GM19328 (cell line): ENCODE data around the gene ZDHHC5.

ENCODE experiments used
- ATAC-seq: cut with Tn5 transposase; IDR thresholded peaks from one replicate; pipeline ENCODE4 v1.9.1; 2021; ENCODE audit warnings: mild to moderate bottlenecking, moderate library complexity; ENCODE audit not compliant: unreplicated experiment

Gene ZDHHC5

DNA sequence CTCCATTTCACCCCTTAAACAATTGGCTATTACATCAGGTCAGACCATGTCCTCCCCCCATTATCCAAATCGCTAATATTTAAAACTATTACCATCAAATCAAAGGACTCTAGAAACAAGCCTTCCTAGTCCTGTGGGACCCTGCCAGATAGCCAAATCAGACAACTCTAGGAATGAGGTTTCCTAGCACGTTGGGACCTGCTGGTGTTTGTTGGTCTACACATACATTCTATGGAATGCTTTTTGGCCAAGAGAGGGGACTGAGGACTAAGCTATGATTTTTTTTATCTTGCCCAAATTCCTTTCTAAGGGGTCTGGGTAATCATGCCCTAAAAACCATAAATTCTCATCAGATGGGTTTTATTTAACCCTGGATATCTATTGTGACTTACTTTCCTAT, 59.3 kb downstream of the ZDHHC5 start:
- no peak for ATAC-seq

DNA sequence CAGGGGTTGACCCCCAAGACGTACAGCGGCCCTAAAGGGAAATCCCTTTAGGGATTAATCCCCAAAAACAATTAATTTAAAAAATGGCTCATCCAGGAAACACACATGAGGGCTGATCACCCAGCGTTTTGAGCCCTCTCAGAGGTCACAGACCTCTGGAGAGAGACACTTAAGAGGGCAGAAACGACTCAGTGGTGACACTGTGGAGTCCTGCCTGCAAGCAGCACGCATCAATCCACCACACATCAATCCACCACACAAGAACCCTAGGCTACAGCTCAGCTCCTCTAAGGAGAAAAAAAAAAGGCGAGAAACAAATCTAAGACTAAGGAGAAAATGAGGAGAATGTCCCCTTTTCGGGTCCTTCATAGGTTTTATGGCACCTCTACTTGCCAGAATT, 60.9 kb downstream of the ZDHHC5 start:
- no peak for ATAC-seq

DNA sequence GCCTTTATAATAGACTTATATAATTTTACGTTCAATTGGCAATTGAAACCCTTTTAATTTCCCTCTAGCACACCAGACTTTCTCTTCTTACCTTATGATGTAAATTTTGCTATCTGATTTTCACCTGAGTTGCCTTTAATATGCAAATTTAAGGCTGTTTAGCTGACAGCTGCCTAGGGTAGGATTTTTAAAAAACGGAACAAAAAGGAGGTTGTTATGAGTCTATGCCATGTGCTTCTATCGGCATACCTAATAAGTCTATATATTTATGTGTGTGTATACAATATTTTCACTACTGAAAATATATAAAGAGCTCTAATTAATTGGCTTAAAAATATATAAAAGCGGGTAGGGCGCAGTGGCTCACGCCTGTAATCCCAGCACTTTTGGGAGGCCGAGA, 61.6 kb downstream of the ZDHHC5 start:
- ATAC-seq, result peak; percentile 50

DNA sequence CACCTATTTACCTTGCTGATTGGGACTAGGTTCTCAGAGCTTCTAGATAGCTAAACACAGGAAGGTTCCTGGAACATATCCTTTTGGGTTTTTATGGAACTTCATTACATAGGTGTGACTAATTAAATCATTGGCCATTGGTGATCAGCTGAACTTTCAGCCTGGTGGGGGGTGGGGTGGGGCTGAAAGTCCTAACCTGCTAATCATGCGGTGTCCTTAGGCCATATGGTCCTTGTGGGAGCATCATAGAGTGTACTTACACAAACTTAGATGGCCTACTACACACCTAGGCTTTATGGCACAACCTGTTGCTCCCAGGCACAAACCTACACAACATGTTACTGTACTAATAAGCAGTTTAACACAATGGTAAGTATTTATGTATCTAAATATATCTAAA, 64.7 kb downstream of the ZDHHC5 start:
- no peak for ATAC-seq

DNA sequence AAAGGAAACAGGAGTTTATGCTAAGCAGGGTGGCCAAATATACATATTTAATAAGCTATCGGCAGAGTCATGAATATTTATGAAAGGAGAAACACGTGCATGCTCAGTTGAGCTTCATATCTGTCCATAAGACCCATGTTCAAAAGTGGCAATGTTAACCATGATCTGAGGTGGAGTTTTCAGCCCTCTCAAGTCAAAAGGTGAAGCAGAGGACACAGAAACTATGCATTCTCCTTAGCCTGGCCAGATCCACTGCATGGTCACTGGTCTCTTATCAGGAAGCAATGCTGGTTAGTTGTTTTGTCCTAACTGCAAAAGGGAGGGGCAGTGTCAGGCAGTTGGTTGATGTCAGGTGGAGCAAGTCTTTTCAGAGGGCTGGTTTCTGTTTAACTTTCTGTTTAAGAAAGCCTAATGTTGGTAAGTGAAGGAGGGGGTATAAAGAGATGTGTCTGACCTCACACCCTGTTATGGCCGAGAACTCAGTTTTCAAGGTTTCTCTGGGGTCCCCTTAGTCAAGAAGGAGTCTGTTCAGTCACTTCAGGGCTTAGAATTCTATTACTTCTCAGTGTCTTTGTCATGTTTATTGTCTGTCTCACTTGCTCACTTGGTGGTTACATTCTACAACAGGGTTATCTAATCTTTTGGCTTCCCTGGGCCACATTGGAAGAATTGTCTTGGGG, 67.8 kb downstream of the ZDHHC5 start:
- ATAC-seq, result no peak

DNA sequence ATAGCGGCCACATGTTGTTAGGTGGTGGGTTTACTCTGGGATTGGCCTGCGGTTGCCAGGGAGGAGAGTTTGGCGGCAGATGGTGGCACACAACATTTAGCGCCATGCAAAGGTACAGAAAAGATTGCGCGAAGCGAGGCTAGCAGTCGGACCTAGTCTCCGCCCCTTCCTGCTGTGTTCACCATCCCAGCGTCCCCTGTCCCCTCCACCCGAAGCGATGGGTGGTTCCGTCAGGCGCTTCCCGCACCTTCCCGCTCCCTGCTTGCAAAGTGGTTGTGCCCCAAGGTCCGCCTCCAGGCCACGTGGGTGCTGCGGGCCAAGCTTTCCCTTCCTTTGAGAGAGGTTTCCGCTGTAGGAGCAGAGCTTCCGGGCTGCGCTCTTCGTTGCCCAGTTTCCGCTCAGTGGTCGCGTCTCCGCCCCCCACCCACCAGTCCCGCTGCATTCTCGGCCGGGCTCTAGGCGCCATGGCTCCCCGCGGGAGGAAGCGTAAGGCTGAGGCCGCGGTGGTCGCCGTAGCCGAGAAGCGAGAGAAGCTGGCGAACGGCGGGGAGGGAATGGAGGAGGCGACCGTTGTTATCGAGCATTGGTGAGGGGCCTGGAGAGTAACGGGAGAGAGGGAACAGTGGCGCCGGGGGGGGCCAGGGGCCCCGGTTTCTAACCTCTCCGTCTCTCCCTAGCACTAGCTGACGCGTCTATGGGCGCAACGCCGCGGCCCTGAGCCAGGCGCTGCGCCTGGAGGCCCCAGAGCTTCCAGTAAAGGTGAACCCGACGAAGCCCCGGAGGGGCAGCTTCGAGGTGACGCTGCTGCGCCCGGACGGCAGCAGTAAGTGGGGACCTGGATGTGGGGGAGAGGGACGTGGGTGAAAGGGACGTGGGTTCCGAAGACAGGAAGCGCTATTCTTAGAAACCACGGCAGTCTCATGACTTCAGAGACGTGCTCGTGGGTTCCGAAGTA, 73.5 kb downstream of the ZDHHC5 start, which contains the start of gene SELENOH:
Gene SELENOH, plus strand, starts transcription at position 360 of the 955 bp plus-strand sequence. Its CDS starts 105 bp downstream, at position 465.
- ATAC-seq, result peak; percentile 88

DNA sequence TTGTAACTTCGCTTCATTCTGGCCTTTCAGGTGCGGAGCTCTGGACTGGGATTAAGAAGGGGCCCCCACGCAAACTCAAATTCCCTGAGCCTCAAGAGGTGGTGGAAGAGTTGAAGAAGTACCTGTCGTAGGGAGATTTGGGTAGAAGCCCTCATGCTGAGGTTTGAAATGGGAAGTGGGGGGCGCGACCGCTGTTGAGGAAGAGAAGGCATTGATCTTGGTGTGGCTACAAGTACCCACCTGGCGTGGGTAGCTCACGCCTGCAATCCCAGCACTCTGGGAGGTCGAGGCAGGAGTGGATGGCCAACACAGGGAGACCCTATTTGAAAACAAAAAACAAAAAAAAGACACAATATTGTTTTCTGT, 74.2 kb downstream of the ZDHHC5 start:
- no peak for ATAC-seq

DNA sequence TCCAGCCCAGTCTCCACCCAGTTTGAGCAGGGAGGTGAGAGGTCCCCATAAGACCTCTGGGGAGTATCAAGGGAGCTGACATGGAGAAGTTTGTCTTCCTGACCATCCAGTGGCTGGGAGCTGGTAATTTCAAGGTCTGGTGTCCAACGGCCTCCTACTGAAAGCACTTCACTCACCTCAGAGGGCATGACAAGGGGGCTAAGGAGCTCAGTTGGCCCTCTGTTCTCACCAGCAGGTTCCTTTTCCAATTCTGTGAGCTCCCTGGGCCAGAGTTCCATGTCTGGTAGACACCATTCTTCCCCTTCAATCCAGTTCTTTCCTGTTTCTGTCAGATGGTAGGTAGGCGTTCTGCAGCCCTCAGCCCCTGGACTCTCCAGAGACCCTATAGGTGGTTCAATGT, 76.4 kb downstream of the ZDHHC5 start:
- ATAC-seq, result no peak

DNA sequence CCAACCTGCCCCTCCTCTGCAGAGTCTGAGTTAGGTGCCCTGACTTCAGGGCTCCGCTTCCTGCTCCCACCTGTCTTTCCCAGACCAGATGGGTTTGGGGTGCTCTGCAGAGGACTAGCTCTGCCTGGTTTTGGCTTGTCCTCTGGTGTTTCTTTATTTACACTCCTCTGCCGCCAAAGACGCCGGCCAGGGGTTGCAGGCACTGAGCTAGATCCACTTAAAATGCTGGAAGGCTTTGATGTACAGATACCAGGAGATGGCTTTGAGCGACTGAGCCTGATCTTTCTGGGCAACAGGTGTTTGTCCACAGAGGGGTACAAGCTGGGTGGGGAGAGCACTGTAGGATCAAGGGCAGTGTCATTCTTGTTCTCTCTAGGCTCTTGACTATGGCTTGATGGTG, 77.3 kb downstream of the ZDHHC5 start:
- no peak for ATAC-seq

DNA sequence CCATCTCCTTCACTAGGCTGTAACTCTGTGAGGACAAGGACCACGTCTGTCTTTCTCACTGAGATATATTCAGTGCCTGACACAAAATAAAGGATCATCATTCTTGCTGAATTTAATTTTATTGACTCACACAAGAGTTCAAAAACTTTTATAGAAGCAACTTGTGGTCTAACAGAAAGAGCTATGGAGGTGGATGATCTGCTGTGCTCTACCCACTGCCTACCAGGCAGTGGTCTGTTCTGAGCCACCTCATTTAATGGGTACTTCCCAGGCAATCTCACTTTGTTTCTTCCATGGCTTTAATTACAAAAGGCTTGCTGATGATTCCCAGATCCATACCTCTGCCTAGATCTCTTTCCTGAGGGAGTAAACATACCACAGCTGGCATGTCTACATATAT, 79.0 kb downstream of the ZDHHC5 start:
- ATAC-seq, result no peak
